GM18499 (cell line): ENCODE data around the gene RPRD1B.

Source experiments
- ATAC-seq: cut with Tn5 transposase; IDR thresholded peaks from one replicate; pipeline ENCODE4 v1.9.1; 2021; ENCODE audit warnings: moderate number of reproducible peaks; ENCODE audit not compliant: insufficient read depth, unreplicated experiment

The RPRD1B gene

DNA sequence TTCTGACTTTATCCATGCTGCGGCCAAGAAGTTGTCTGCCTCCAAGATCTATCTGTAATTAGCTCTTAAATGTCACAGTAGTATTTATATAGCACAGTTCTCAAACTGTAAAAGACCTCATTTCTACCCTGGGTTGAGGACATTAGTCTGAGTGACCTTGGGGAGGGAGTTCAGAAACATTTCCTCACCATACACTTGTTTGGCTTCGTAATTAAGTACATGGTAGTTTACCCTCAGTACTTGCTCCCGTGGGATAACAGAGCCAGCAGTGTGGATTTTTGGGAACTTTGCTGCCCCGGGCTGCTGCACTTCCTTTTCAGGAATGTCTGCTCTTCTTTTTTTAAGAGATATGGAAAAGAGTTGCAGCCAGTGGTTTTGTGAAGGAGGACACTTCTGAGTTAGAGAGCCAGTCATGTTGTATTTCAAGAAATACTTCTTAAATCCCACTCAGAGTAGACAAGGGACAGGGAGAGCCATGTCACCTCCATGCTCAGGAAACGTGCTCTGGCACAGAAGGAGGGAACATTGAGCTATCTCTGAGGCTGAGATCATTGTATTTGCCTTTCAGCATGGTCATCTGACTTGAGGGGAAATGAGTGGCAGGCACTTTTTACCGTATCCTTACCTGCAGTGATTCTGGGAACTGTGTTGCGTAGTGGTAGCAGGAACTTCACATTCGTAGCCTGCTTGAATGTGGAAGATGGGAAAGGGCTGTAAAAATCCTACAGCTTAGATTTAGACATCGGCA lies 33.6 kb downstream of the RPRD1B start:
- no peak for ATAC-seq

DNA sequence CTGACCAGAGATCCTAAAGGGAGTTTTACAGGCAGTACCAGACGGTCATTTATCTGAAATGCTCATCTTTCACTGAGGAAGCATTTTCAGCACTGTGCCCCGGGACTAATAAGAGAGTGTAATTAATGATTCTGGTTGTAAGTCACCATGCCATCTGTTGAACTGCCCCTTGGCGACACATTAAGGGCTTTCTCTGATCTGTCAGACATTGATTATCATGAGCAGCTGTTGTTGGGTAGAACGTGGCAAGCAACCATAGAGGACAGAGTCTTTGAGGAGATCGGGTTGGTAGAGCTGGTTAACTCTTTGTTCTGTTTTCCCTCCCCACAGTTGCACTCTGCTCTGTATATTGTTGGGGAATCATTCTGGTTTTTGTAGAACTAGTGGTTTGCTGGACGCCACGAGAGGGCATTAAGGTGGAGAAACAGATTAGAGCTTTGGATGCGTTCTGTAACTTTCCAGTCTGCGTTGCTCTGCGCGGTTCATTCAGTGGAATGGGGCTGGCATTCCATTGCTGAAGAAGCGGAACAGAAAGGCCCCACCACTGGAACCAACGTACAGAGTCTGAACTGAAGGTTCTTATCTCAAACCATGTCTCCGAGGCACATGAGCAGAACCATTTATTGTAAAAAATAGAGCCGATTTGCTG lies 34.3 kb downstream of the RPRD1B start:
- no peak for ATAC-seq

DNA sequence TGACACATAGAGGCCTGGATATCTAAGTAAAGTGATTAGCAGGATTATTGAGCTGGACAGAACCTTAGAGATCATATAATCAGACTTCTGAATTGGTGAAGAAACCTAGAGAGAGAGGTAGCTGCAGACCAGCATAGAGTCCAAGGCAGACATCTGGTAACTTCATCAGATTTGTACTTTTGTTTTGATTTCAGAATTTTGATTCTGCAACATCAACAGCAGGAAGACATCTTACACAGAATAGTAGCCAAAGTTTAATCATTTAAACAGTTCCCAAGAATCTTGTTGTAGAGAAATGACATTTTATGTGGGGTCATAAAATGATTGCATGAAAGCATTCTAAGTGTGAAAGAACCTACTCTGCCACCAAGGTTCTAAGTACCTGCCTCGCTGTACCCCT lies 39.4 kb downstream of the RPRD1B start:
- no peak for ATAC-seq

DNA sequence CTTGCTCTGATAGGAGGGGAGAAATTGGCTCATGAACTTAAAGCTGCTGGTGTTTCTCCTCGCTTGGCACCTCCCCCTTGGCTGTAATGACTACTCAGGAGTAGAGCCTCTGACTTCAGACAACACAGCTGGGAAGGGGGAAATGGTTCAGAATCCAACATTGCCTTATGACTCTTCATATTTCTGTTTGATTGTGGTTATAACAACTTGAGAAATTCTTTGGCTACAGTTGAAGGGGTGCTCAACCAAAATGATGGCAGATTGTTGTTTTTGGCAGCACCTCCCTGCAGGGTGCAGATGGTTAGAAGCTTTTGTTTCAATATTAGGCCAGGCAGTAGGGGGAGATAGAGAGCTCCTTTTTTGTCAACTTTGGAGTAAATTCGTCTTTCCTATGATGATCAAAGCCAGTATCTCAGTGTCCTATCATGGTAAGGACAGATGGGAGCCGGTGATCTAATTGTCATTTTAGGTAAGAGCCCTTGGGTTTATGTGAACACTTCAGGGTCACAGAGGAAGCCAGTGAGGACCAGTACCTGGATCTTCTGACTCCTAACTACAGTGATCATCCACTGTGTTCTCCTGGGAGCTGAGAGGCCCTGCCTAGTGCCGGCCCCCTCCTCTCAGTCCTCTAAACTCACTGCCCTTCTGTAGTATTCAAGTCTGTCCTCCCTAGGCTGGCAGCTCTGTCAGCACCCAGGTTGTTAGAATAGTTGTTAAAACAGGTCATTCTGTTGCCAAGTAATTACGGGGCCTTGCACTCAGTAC lies 39.9 kb downstream of the RPRD1B start:
- no peak for ATAC-seq

DNA sequence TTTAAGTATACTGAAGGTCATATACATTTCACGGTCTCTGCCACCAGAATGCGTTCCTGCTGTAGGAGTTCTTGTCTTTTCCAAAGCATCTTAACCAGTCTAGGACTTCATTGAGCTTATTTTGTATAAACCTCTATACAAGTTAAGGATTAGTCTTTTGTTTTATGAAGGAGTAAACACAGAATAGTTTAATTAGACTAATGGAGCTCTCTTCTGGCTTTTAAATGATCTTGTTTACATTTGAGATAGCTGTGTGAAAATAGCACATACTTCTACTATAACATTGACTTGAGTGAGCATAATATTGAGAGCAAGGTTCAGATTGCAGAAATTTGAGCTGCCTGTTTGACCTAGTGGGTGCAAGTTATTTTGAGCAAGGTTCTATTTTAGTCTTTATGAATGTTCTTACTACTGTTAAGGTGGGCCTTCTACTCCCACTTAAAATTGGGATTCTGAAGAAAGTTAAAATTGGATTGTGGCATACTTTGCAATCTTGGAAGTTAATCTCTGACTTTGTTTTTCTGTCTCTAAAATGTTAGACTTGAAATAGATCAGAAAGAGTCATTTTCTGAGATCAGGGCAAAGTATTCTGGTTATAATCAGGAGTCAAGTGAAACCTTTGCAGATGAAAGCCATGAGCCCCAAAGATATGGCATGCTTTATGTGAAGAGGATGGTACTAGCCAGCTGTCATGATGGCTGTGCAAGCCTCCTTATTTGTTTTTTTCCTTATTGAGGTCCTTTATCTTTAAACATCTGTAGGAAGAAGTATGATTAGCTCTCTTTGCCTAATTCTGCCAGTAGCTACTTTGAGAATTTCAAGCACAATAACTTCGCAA lies 41.8 kb downstream of the RPRD1B start:
- no peak for ATAC-seq

DNA sequence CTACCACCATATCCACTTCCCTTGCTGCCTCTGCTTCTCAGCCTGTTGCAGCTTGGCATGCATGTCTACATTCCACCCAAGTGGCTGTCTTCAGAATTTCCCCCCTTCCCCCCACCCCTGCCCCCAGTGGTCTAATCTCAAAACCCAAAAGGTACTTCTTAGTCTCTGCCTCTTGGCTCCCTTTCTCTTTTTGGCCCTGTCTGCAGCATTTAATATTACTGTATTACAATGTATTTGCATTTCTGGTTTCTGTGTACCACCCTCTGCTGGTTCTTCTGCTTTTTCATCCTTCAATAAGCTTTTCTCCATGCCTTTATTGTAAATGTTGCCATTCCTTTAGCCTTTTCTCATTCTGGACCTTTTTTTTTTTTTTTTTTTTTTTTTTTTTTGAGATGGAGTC lies 43.0 kb downstream of the RPRD1B start:
- no peak for ATAC-seq

DNA sequence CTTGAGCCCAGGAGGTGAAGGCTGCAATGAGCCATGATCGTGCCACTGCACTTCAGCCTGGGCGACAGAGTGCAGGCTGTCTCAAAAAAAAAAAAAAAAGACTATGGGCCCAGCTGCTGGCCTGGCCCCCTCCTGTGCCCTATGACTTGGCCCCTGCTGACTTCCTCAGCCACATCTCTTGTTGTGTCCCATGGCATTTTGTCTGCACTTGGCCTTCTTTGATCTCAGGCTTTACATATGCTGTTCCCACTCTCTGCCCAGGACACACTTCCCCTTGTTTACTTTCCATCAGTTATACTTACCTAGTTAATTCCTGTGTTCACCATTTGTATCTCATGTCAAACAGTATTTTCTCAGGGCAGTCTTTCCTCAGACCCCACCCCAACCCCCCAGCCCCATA lies 44.5 kb downstream of the RPRD1B start:
- ATAC-seq = no peak

DNA sequence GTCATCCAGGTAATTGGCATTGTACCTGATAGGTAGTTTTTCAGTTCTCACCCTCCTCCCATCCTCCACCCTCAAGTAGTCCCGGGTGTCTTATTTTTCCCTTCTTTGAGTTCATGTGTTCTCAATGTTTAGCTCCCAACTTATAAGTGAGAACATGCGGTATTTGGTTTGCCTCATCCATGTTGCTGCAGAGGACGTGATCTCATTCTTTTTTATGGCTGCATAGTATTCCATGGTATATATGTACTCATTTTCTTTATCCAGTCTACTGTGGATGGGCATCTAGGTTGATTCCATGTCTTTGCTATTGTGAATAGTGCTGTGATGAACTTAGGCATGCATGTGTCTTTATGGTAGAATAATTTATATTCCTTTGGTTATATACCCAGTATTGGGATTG lies 45.8 kb downstream of the RPRD1B start:
- ATAC-seq = no peak

DNA sequence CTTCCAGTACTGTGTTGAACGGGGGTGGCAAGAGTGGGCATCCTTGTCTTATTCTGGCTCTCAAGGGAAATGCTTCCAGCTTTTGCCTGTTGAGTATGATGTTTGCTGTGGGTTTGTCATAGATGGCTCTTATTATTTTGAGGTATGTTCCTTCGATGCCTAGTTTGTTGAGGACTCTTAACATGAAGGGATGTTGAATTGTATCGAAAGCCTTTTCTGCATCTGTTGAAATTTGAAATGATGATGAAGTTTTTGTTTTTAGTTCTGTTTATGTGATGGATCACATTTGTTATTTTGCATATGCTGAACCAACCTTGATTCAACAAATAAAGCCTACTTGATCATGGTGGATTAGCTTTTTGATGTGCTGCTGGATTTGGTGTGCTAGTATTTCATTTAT lies 48.0 kb downstream of the RPRD1B start:
- no peak for ATAC-seq

DNA sequence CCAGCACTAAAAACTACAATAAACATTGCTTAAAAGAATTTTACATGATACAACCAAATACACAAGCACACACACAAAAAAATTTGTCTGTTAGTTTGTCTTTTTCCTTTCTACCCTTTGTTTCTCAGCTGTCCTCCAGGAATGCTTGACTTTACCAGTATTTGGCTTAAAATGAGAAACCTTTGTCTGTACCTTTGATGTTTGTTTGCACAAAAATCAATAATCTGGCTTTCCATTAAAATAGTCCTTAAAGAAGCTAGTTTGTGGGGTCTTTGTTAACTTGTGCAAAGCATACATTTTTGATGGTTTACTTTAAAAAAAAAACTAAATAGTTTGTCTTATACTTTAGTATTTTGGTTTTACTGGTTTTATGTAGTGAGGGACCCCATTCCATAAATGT lies 49.3 kb downstream of the RPRD1B start:
- ATAC-seq = no peak

DNA sequence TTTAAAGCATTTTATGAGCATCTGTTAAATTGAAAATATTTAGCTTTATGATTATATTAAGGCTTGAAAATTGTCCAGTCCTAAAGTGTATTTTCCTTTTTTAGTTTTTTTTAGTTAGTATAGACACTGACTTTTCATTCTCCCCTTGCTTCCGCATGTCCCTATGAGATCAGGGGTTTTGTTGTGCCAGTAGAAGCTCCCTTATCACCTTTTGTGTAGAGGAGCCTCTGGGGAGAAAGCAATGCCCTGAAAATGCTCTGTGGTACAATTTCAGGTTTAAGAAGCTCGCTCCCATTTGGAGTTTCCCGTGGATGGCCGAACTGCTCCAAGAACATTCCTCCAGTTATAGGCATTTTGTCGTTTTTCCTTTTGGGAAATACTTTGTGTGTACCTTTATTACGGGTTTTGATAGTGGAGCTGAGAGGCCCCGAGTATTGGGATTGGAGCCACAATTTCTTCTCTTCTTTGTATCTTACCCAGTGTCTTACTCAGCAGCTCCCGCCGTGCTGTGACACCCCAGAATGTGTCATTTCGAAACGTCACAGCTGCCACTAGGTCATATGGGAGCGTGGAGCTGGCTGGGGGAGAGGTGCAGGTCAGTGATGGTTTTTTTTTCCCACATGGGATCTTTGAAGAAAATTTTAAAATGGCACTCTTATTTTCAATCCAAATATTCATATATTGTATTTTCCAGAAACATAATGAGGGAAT lies 49.9 kb downstream of the RPRD1B start:
- ATAC-seq = no peak

DNA sequence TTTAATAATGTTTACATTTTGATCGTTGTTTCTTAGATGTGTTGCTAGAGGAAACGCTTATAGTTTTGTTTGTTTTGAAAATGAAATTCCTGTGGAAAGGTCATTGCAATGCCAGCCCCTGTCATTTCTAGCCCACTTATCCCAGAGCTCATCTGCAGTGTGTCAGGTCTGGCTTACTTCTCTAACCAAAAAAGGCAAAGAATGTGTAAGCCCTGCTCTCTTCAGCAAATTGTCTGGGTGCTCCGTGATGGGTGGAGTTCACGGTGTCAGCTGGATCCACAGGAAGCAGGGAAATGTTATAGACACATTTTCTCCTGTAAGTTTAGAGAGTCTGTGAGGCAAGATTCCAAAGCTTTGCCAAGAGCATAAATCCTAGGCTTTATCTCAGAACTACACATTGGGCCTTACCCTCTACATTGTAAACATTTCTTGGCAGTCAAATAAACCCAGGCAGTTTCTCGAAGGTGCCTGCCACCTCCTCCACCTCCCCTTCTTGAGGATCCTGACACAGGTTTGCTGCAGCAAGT lies 50.9 kb downstream of the RPRD1B start:
- ATAC-seq = no peak

DNA sequence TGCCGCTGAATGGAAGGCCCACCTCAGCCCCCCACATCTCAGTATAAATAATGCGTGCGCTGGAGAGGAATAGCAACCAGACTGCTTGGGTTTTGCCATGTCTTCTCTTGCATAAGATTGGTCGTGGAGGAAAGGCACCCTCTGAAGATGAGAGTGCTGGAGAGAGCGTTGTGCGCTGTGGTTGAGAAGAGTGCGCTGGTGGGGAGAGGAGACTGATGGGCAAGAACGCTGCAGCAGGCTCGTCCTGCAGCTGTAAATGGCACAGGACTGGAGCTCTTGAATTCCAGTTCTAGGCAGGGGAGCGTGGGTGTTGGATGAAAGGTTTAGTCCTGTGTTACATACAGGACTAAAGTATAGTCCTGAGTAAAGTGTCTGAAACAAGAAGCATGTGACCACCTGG lies 51.5 kb downstream of the RPRD1B start:
- no peak for ATAC-seq

DNA sequence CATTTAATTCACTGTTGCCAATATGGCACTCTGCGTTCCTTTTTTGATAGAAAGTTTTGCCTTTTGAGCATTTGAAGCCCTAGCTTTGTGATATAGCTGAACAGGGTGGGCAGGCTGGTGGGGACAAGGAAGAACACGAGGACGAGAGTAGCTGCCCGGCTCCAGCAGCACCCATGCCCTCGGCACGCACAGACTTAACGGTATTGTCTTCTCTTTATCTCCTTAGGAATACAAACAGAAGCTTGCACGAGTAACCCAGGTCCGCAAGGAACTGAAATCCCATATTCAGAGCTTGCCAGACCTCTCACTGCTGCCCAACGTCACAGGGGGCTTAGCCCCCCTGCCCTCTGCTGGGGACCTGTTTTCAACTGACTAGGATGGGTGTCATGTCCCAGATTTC lies 56.0 kb downstream of the RPRD1B start:
- no peak for ATAC-seq

DNA sequence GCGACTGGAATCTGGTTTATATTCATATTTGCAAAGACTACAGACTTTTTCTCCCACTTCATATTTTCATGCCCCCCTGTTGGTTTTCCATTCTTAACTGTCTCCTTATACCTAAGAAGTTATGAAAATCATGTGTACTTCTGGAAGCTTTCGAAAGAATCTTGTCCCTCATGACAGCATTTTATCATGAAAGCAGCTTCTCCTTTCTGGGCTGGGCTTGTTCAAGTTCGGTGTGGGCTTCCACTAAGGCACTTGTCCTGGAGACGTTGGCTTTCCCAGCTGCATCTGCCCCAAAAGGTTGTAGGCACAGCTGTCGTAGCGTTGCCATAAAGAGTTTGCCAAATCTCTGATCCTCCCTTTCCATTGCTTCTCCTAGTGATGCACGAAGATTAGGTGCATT lies 56.5 kb downstream of the RPRD1B start:
- ATAC-seq = no peak

DNA sequence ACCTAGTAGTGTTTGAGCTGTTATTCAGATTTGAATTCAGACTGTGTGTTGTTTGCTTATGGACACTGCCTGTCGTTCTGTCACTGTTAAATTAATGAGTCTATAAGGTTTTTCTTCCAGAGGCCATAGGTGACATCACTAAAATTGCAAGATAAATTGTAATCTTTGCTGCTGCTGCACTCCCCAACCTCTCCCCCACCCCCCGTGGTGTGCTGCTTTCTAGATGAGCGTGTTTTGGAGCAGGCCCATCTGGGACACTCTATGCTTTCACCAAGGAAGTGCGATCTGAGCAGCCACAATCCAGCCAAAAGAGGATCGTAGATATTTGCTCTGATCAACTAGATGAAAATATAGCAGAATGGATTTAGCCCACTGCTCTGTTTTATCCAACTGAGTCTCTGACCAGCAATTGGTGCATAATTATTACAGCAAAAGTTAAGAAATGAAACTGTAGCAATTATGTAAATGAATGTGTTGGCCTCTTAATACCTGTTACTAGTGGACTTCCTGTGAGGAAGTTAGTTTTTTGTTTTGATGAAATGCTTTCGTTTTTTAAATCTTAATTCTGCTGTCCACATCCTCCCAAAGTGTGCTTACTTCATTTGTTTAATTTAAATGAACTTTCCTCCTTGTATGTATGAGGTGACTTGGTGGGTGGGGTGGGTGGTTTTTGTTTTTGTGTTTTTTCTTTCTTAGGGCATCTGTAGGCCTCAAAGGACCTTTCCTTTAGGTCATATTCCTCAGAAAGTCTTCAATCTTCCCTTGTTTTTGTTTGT lies 58.1 kb downstream of the RPRD1B start:
- peak; percentile 30 for ATAC-seq

DNA sequence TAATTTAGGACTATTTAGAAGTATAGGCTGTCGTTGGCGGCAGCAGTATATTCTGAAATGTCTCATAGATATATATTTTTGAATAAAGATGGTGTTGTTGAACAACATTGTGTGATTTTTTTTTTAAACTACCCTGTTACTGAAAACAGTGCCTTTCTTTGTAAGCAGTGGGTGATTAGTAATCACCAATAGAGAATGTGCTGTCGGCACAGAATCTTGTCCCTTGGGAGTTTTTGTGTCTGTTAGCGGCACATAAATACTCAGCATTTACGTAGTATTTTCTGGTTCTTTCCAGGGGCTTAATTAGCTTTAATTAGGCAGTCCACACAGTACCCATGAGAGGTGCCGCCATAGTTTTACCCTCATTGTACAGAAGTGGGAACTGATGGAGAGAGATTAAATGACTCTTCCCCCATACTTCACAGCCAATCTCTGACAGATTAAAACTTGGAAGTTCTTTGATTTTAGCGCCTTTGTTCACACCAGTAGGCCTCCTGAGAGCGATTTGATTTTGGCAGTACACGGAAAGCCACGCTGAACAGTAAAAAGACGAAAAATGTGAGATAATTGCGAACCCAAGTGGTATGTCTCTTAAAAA lies 58.8 kb downstream of the RPRD1B start:
- ATAC-seq = no peak

DNA sequence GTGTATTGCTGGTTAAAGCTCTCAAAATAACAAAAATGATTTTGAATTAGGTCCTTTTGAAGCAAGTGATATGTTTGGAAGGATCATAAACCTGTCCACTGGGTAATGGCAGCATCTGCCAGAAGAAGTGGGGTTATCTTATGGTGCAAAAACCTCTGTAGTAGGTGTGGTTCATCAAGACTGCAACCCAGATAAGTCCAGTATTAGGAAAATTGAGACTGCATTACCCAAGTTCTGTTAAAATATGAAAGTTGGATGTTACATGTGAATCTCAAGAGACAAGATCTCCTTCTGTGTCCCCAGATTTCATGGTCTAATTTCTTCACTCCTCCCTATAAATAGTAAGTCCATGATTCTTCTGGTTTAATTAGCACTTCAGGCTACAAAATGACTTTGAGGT lies 59.4 kb downstream of the RPRD1B start:
- ATAC-seq = no peak

DNA sequence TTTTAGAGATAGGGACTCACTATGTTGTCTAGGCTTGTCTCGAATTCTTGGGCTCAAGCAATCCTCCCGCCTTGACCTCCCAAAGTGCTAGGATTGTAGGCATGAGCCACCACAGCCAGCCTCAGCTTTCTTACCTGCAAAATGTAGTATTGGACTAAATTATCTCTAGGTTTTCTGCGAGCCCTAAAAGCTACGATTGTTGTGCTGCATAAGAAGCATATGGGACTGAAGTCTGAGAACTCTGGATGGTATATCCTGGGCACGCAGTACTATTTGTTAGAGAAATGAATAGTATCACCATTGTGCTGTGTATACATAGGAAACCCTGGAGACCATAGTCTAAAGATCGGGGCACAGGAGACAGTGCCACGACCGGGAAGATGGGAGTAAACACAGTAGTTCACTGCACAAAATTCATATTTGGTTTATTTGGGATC lies 60.1 kb downstream of the RPRD1B start:
- no peak for ATAC-seq
